ENCODE data around the gene PICALM. TPM values are rescaled to one million over a fixed set of nuclear protein-coding genes. Genes with fewer than 3 reads are reported as not detected.

The PICALM gene
- total and polyA plus RNA-seq, 9 of the 15 experiments (the other 6 are each of a cell fraction or from before 2014, with no cell fraction given) = 41.3 to 990 (median 309) TPM

GRCh38 chr11:86021377-86021776, 47.5 kb downstream of the PICALM start:
- 43% methylated on average over 3 of the region's 3 CpGs for WGBS (ENCODE audit: insufficient coverage, low coverage, missing lambda C conversion rate)
- no peak overlapping the region for H3K4me2 ChIP-seq (ENCODE audit: insufficient read depth, low read length)
- peaks cover 85% of the 10 kb centered on the region for H3K79me2 ChIP-seq (ENCODE audit: control insufficient read depth, insufficient read depth, low read length)
- DNase-seq (ENCODE audit: extremely low read depth in 1 of 4, low spot score in 3 of 4) (no peak), FAIRE-seq (peak; percentile 65), ATAC-seq (peak; percentile 69)
- CTCF ChIA-PET (ENCODE audit: low intra/inter-chr PET ratio) = no interaction called here
- peak overlapping the region; percentile 76 for H3K27ac ChIP-seq (ENCODE audit: extremely low read depth, low read depth, low read length)
- peaks cover 0 to 7% of the 10 kb centered on the region in 2 experiments; a peak in 3 of 5 replicates for H3K4me1 ChIP-seq (replicated peaks in 1 of 2; ENCODE audit: control insufficient read depth in 2 of 2, insufficient read depth in 2 of 2, low read length in 2 of 2)
- H2AFZ ChIP-seq (ENCODE audit: low read depth, low read length) = no peak overlapping the region
- no TSS peak for BruUV-seq (replicated peaks)
- H3K9me3 ChIP-seq (replicated peaks; ENCODE audit: control insufficient read depth, insufficient read depth, low read depth, low read length) = no peaks in the 10 kb centered on the region
- in situ Hi-C loops (cut with MboI) (no loop called here), intact Hi-C loops (cut with micrococcal nuclease) (no loop called here)
- H4K20me1 ChIP-seq (replicated peaks; ENCODE audit: control insufficient read depth, insufficient read depth, low read length) = no peaks in the 10 kb centered on the region; the same call in 1 of the 2 replicates
- no peaks in the 10 kb centered on the region for H3K27me3 ChIP-seq (ENCODE audit: control insufficient read depth in 2 of 2, insufficient read depth in 2 of 2, low read length in 2 of 2)
- POLR2A ChIA-PET = interaction anchor here (0.9 kb wide), 1 partner anchor 9 kb away, joined by 3 read pairs; no protein-coding TSS in a partner anchor
- H3K9me1 ChIP-seq (ENCODE audit: control insufficient read depth, insufficient read depth, low read length) = no peaks in the 10 kb centered on the region
- no peak overlapping the region for H3K4me3 ChIP-seq
- peaks cover 90% of the 10 kb centered on the region for H3K36me3 ChIP-seq (ENCODE audit: control insufficient read depth, insufficient read depth, low read length)
- 0 out of 4 replicates have a peak overlapping the region, but pooled peaks of 1 of the 2 experiments have one; percentile 13 for H3K9ac ChIP-seq (ENCODE audit: insufficient read depth in 1 of 2, low read depth in 2 of 2, low read length in 2 of 2)
- TF ChIP-seq BRF2 (IDR thresholded peaks at IDR 0.05; ENCODE audit: borderline replicate concordance, insufficient read depth, insufficient read length) (no peak), CHAMP1 (IDR thresholded peaks at IDR 0.05) (0 out of 2 replicates have a peak, but pooled peaks have one; percentile 53), MAFF (IDR thresholded peaks at IDR 0.05; ENCODE audit: low read length) (peak; percentile 77), DDX20 (tag; IDR thresholded peaks at IDR 0.05; ENCODE audit: low read depth) (no peak), POLR3A (IDR thresholded peaks at IDR 0.05; ENCODE audit: borderline replicate concordance, extremely low read depth, insufficient read depth, insufficient read length) (no peak), ZNF830 (CRISPR knock-in tag; IDR thresholded peaks at IDR 0.05) (no peak), RFX5 (IDR thresholded peaks at IDR 0.05; ENCODE audit: low read depth, low read length) (no peak), HDAC1 (IDR thresholded peaks at IDR 0.05) (no peak), RFX1 (IDR thresholded peaks at IDR 0.05) (no peak), FOXK2 (conservative IDR thresholded peaks at IDR 0.05 in 1 of 2, IDR thresholded peaks at IDR 0.05 in 1 of 2; ENCODE audit: low read depth in 2 of 2) (no peak), SREBF1 (IDR thresholded peaks at IDR 0.05; ENCODE audit: borderline replicate concordance, low read depth, low read length) (no peak), ZSCAN32 (CRISPR knock-in tag; IDR thresholded peaks at IDR 0.05) (no peak), ERF (CRISPR knock-in tag; IDR thresholded peaks at IDR 0.05) (no peak), ATF3 (IDR thresholded peaks at IDR 0.05) (no peak), ATF3 (CRISPR knock-in tag; conservative IDR thresholded peaks at IDR 0.05) (no peak)

Measured in K562 (cell line).